Smooth muscle cell of the brain vasculature (primary cell): Measurements from ENCODE around the gene IDH3A.

ENCODE experiments used
- DNase-seq: peaks from one replicate; pipeline ENCODE4 v3.0.0-alpha.2; 2012; ENCODE audit warnings: low read depth, low spot score

IDH3A gene

DNA sequence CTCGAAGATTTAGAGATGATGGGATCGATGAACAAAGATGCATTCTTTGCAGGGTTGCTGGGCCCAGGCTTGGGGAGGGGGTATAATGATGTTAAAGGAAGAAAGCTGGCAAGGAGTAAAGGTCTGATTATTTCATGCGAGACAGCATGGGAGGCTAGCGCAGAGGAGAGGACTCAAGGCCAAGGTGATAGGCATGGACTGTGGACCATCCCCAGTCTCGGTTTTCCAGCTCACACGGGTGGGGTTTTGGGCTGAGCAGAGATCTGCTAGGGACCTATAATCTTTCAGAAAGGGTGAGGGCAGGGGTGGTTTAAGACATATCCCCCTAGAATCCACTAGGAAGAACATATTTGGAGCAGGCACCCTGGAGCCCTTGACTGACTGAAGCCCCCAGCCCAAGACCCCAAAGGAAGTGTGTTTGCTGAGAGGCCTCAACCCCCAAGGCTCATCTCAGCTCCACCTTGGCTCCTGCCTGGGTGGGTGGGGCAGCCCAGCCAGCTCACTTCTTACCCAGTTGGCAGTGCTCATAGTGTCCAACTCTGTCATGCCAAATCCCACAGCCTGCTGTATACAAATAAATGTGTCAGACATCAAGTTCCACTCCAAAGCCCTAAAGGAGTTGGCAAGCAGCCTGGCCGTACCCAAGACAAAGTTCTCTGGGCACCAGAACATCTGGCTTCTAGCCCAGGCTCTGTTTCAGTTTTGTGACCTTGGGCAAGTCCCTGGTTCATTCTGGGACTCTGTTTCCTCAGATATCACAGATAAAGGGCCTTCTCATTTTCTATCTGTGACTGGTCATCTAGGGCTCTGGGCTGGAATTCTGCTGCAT lies 67.3 kb downstream of the IDH3A start:
- no peak for DNase-seq

GRCh38 chr15:78220713-78221112 lies 71.6 kb downstream of the IDH3A start:
- no peak for DNase-seq
